Activated B cell treated with CpG ODN at 0.5 μM for 24 hours (primary cell): ENCODE measurements around the gene CX3CR1. TPM values are rescaled to one million over a fixed set of nuclear protein-coding genes. Genes with fewer than 3 reads are reported as not detected.
A peak's percentile ranks its signal among the peaks of the same experiment; 100 is the strongest.

ENCODE experiments used
- ATAC-seq: fragments of 200-7000 bp; cut with Tn5 transposase; one replicate; pipeline ENCODE4 v1.10.0; 2021; ENCODE audit warnings: low read depth, mild to moderate bottlenecking, moderate library complexity
- CTCF ChIA-PET: fragments of 350-600 bp; sonication (Branson Sonifier 250); formaldehyde crosslinking; loops from one replicate; lab custom pipeline; 2021; ENCODE audit warnings: antibody characterized with exemption; lab: Charles Lee
- POLR2A ChIA-PET: fragments of 350-600 bp; sonication (Branson Sonifier 250); formaldehyde crosslinking; loops from one replicate; lab custom pipeline; 2021; ENCODE audit warnings: antibody characterized with exemption; lab: Charles Lee
- DNase-seq: peaks from one replicate; pipeline ENCODE4 v3.0.0; 2022
- H3K27ac Mint-ChIP-seq: one replicate; pipeline ENCODE4 v1.8.0; 2020; ENCODE audit warnings: mixed read lengths
- H3K27me3 Mint-ChIP-seq: one replicate; pipeline ENCODE4 v1.8.0; 2021; ENCODE audit warnings: mixed read lengths
- H3K36me3 Mint-ChIP-seq: one replicate; pipeline ENCODE4 v1.8.0; 2021; ENCODE audit warnings: low read depth, mixed read lengths
- H3K4me1 Mint-ChIP-seq: one replicate; pipeline ENCODE4 v1.8.0; 2021; ENCODE audit warnings: mixed read lengths
- H3K4me3 Mint-ChIP-seq: one replicate; pipeline ENCODE4 v1.8.0; 2020; ENCODE audit warnings: mild to moderate bottlenecking, mixed read lengths
- H3K9me3 Mint-ChIP-seq: one replicate; pipeline ENCODE4 v1.8.0; 2020; ENCODE audit warnings: mixed read lengths
- intact Hi-C: fragments of 100-400 bp; cut with micrococcal nuclease; formaldehyde crosslinking; loops from one replicate; pipeline ENCODE4 v1.15.1; 2024
- total RNA-seq: library from RNA; stranded (reverse); gene quantifications from 2 replicates; pipeline ENCODE4 v1.2.3, GENCODE V29; 2022
- TF ChIP-seq, protein P1 (sequence below): fragments of 200-600 bp; IDR thresholded peaks from one replicate; pipeline ENCODE4 v1.8.0; 2022; ENCODE audit warnings: antibody characterized with exemption, mild to moderate bottlenecking

CX3CR1 gene
- total RNA-seq, 1 donor from 2014 or later = 0.38 TPM

DNA sequence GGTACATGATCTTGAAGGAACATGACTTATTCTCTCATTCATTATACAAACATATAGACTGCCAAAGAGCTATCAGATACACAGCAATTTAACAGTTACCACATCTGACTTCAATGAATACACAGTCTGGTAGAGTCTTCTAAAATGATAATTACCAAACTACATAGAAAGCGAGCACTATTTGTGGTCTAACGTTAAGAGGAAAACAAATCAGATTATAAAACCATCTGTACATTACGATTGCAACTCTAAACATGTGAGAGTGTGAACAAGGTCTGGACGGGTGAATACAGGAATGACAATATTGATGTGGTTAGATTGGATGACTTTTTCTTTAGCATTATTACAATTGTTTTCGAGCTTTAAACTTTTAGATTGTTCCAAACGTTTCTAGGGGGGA lies 16.3 kb downstream of the CX3CR1 start:
- POLR2A ChIA-PET = interaction anchor here (1.2 kb wide), 1 partner anchor 8 kb away, joined by 6 read pairs; no protein-coding TSS in a partner anchor
- DNase-seq (no peak), ATAC-seq (no peak)
- TF ChIP-seq, protein P1, sequence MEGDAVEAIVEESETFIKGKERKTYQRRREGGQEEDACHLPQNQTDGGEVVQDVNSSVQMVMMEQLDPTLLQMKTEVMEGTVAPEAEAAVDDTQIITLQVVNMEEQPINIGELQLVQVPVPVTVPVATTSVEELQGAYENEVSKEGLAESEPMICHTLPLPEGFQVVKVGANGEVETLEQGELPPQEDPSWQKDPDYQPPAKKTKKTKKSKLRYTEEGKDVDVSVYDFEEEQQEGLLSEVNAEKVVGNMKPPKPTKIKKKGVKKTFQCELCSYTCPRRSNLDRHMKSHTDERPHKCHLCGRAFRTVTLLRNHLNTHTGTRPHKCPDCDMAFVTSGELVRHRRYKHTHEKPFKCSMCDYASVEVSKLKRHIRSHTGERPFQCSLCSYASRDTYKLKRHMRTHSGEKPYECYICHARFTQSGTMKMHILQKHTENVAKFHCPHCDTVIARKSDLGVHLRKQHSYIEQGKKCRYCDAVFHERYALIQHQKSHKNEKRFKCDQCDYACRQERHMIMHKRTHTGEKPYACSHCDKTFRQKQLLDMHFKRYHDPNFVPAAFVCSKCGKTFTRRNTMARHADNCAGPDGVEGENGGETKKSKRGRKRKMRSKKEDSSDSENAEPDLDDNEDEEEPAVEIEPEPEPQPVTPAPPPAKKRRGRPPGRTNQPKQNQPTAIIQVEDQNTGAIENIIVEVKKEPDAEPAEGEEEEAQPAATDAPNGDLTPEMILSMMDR = no peak
- intact Hi-C loops = no loop called here
- Mint-ChIP-seq H3K4me1 (peaks cover 58% of the 10 kb centered on the region), H3K9me3 (no peaks in the 10 kb centered on the region), H3K27me3 (no peaks in the 10 kb centered on the region), H3K4me3 (no peak overlapping the region), H3K27ac (no peak overlapping the region), H3K36me3 (no peaks in the 10 kb centered on the region)
- CTCF ChIA-PET = interaction anchor here (1.4 to 5.4 kb wide), 4 partner anchors 25 to 73 kb away, joined by 3 to 36 read pairs (median 14); no protein-coding TSS in a partner anchor

DNA sequence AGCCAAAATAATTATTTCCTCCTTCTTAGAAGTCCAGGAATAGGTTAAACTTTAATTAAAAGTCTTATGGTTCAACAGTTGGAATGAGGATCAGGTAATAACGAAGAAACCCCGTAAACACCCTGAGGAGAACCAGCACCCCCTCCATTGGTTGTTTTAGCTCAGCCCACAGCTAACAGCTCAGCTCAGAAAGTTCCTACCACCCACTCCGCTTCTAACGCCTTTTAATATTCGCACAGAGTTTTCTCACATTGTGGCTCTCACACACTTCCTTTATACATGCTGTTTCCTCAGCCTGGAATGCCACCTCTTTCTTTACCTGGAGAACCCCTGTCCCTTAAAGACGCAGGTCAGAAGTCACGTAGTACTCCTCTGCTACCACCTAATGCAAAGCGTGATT lies 17.0 kb downstream of the CX3CR1 start:
- intact Hi-C loops = no loop called here
- Mint-ChIP-seq H3K4me3 (no peak overlapping the region), H3K27me3 (no peaks in the 10 kb centered on the region), H3K27ac (no peak overlapping the region), H3K36me3 (no peaks in the 10 kb centered on the region), H3K9me3 (no peaks in the 10 kb centered on the region), H3K4me1 (peaks cover 62% of the 10 kb centered on the region)
- no peak for DNase-seq
- ChIA-PET POLR2A (interaction anchor here (0.6 kb wide), 1 partner anchor 191 kb away, joined by 3 read pairs; no protein-coding TSS in a partner anchor), CTCF (interaction anchor here (1.4 to 5.4 kb wide), 4 partner anchors 26 to 72 kb away, joined by 3 to 36 read pairs (median 14); no protein-coding TSS in a partner anchor)
- TF ChIP-seq, protein P1 = no peak
- no peak for ATAC-seq

DNA sequence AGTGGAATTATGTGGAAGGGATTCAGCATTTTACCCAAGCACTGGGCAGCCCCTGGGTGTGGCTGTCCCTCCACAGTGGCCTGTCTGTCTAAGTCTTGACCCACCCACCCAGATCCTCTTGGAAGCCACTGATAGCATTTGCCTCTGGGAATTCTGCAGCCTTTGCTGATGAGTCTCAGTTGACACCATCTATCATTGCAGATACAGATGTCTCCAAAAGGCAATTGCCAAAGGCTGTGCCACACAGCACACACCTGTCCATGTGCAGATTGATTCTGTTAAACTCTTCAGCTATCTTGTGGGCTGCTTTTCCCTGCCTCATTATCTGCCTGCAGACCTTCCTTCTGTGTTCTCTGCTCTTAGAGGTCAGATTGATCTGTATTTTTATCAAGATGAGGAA lies 18.1 kb downstream of the CX3CR1 start:
- H3K4me1 Mint-ChIP-seq = peaks cover 69% of the 10 kb centered on the region
- ChIA-PET POLR2A (no interaction called here), CTCF (interaction anchor here (1.0 to 5.4 kb wide), 4 partner anchors 17 to 71 kb away, joined by 3 to 36 read pairs (median 14); no protein-coding TSS in a partner anchor)
- TF ChIP-seq, protein P1 = no peak
- no peak for DNase-seq
- no peak overlapping the region for H3K4me3 Mint-ChIP-seq
- no peak overlapping the region for H3K27ac Mint-ChIP-seq
- intact Hi-C loops = loop anchor here (1.0 kb wide), 3 partner anchors 27 to 71 kb away; no protein-coding TSS in a partner anchor
- no peak for ATAC-seq
- H3K9me3 Mint-ChIP-seq = no peaks in the 10 kb centered on the region
- no peaks in the 10 kb centered on the region for H3K36me3 Mint-ChIP-seq
- no peaks in the 10 kb centered on the region for H3K27me3 Mint-ChIP-seq

DNA sequence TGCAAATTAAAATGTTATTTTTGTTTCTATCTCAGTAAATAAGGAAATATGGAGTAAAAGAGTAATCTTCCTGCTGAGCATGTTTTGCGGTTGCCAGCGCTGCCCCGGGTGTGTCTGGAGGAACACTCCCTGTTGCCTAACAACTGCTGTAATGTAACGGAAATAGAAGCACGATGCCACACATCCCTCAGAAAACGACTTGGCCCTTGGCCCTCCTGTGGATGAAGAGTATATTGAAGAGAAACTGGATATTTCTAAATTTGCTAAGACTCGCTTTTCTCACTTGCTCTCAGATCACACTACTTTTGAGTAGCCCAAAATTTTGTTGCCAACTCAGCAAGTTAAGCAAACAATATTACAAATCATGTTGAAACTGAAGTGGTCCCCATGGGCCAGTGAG lies 18.9 kb downstream of the CX3CR1 start:
- H3K36me3 Mint-ChIP-seq = no peaks in the 10 kb centered on the region
- intact Hi-C loops = loop anchor here (1.0 kb wide), 3 partner anchors 27 to 71 kb away; no protein-coding TSS in a partner anchor
- H3K27me3 Mint-ChIP-seq = no peaks in the 10 kb centered on the region
- TF ChIP-seq, protein P1 = no peak
- CTCF ChIA-PET = interaction anchor here (1.0 to 5.4 kb wide), 3 partner anchors 18 to 70 kb away, joined by 3 to 36 read pairs (median 16); no protein-coding TSS in a partner anchor
- DNase-seq (no peak), ATAC-seq (peak; percentile 62)
- no peaks in the 10 kb centered on the region for H3K9me3 Mint-ChIP-seq
- POLR2A ChIA-PET = no interaction called here
- H3K27ac Mint-ChIP-seq = peak overlapping the region; percentile 43
- peaks cover 76% of the 10 kb centered on the region for H3K4me1 Mint-ChIP-seq
- H3K4me3 Mint-ChIP-seq = peak overlapping the region; percentile 52

DNA sequence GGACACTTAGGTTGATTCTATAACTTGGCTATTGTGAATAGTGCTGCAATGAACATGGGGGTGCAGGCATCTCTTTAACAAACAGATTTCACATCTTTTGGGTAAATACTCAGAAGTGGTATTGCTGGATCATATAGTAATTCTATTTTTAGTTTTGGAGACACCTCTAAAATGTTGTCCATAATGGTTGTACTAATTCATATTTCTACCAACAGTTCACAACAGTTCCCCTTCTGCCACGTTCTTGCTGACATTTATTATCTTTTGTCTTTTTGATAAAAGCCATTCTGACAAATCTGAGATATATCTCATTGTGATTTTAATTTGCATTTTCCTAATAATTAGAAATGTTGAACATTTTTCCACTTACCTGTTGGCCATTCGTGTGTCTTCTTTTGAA lies 19.5 kb downstream of the CX3CR1 start:
- H3K36me3 Mint-ChIP-seq = no peaks in the 10 kb centered on the region
- ChIA-PET POLR2A (no interaction called here), CTCF (no interaction called here)
- no peak for DNase-seq
- peaks cover 83% of the 10 kb centered on the region for H3K4me1 Mint-ChIP-seq
- H3K4me3 Mint-ChIP-seq = no peak overlapping the region
- intact Hi-C loops = no loop called here
- no peaks in the 10 kb centered on the region for H3K27me3 Mint-ChIP-seq
- H3K27ac Mint-ChIP-seq = no peak overlapping the region
- H3K9me3 Mint-ChIP-seq = no peaks in the 10 kb centered on the region
- TF ChIP-seq, protein P1 = no peak
- ATAC-seq = no peak
